Stimulated activated CD8-positive, alpha-beta memory T cell treated with anti-CD3 and anti-CD28 coated beads, Interleukin-2, amount 100 ng/mL, for 1 hour (primary cell): ENCODE measurements around the gene BTBD2.

Experiments
- DNase-seq, 2 donors: peaks; one replicate each; pipeline ENCODE4 v3.0.0-alpha.2; 2020; ENCODE audit warnings: low read depth in 2 of 2

BTBD2 gene

DNA sequence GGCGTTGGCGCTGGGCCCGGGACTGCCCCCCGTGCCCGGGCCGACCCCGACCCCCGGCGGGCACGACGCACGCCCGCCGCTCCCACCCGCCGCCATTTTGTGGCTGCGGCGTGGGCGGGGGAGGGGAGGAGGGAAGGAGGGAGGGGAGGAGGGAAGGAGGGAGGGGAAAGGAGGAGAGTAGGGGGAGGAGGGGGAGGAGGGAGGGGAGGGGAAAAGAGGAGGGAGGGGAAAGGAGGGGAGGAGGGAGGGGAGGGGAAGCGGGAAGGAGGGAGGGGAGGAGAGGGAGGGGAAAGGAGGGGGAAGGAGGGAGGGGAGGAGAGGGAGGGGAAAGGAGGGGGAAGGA, at the start of gene BTBD2:
Gene BTBD2 (minus strand): TSS at position 107 of the 343 bp plus-strand sequence. CDS start 11 bp downstream, at position 96.
- peak in 1 of 2 donors; percentile 41 for DNase-seq

DNA sequence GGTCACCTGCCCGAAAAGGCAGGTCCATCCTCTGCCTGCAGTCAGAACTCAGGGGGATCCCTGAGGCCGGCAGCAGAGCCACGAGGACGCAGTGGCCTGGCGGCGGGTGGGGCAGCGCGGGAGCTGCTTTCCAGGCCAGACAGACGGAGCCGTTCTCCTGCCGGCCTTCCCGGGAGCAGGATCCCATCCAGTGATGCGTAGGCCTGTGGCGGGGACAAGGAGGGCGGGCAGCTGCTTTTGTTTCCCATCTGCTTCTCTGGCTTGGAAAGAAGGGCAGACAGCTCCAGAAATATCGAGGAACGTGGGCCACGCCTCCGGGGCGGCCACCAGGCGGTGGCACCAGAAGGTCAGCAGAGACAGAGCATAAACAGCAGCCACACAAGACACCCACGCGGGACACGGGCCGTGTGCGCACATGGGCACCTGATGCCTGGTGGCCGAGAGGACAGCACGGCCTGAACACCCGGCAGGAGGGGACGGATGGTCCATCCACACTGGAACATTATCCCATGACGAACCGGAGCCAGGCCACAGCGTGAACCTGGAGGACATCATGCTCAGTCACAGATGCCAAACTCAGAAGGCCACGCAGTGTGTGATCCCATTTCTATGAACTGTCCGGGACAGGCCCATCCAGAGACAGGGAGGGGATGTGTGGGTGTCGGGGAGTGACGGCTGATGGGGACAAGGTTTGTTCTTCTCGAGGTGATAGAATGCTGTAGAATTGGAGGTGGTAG, 49.4 kb upstream of the BTBD2 start:
- no peak for DNase-seq

DNA sequence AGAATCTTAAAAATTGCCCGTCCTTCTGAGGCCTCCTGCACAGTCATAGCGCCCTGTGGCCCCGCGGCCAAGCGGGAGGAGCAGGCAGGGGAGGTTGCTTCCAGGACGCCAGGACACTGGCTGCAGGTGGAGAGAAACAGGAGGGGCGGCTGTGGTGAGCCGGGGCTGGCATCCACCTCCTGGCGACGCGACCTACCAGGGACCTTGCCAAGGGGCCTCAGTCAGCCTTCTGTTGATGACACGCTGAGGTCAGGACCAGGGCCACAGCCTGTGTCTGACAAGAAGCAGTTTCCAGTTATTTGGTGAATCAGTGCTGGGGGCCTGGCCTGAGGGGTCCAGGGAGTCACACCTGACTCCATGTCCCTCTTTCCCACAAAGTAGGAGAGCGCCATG, 48.9 kb upstream of the BTBD2 start:
- DNase-seq: no peak

DNA sequence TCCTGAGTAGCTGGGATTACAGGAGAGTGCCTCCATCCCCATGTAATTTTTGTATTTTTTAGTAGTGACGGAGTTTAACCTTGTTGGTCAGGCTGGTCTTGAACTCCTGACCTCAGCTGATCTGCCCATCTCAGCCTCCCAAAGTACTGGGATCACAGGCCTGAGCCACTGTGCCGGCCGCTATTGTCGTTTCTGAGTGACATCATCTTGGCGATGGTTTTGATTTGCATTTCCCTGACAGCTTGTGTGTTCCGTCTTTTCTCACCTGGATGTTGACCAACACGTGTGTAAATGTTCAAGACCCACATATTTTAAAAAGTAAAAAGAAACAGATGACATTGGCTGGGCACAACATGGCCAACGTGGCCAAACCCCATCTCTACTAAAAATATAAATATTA, 48.3 kb upstream of the BTBD2 start:
- no peak for DNase-seq

DNA sequence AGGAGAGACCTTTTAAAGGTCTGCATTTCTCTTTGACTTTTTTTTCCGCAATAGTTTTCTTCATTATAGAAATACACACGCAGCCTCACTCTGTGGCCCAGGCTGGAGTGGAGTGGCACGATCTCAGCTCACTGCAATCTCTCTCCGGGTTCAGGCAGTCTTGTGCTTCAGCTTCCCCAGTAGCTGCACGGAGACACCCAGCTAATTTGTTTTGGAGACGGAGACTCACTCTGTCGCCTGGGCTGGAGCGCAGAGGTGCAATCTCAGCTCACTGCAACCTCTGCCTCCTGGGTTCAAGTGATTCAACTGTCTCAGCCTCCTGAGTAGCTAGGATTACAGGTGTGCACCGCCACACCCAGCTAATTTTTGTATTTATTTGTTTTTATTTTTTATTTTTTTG, 47.3 kb upstream of the BTBD2 start:
- no peak for DNase-seq

DNA sequence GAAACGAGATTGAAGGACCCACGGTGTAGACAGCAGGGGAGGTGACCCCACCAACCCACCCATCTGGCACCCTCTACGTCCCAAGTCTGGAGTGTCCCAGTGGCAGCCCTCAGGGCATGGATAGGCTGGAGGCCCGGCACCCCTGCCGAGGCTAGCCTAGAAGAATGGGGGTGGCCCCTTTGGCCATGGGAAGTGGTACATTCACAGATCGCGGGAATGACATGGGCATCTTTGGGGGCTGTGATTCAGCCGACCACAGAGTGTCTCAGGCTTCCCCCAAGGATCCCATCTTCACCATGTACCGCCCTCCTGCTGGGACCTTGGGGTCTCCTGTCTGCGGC, 46.8 kb upstream of the BTBD2 start:
- DNase-seq: no peak

DNA sequence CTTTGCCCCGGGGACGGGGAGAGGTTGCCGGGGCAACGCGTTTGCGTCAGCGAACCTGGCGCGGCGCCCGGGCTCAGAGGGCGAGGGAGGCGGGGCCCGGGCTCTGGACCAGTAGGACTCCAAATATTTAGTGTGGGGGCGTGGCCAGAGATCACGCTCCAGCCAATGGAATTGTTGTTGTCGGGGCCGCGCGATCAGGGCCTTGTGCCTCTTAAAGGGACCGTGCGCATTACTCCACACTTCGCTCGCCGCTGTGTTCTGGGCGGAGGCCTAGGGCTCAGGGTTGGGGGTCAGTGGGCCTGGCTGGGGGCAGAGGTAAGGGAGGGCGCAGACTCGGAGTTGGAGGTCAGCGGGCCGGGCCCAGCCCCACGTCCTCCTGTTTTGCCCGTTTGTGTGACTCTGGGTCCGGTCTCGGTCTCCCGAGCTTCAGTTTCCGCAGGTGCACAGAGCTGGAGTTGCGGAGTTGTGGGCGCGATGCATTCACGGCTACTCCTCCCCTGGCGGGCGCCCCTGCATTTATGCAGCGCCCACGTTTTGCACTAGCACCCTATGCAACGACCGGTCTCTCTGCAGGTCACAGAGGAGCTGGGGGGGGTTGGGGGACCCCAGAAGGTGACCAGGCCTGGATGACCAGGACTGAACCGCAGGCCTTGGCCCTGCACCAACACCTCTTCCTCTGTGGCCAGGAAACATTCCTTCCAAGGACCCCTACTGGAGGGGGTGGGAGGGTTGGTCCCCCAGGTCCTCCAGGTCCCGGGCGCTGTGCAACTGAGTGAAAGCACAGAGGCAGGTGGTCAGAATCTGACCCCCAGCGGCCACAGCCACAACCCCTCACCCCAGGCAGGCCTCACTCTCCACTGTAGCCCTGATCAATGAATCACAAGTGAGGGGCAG, 46.2 kb upstream of the BTBD2 start:
- peak; percentile 99 to 100 for DNase-seq

DNA sequence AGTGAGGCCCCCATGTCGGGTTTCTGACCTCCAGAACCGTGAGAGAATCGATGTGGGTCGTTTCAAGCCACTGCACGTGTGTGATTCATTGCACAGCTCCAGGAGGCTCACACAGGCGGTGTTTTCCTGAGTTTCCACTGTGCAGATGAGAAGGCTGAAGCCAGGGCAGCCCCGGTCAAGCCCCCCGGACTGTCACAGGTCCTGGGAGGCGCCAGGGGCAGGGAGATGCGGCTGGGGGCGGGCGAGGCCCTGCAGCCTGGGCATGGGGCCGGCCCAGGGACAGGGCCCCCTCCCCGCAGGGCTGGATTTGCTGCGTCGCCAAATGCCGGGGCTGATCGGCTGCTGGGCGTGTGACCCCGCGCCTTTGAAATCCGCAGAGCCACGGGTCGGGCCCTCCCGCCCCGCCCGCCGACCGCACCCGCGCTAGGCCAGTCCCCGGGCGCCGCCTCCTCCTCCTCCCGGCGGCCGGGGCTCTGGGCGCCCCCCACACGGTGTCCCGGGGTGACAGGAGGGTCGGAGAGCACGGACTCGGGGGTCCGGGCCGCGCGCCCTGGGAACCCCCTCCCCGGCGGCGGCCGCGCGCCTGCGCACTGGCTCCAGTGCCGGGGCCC, 45.5 kb upstream of the BTBD2 start:
- DNase-seq: no peak

DNA sequence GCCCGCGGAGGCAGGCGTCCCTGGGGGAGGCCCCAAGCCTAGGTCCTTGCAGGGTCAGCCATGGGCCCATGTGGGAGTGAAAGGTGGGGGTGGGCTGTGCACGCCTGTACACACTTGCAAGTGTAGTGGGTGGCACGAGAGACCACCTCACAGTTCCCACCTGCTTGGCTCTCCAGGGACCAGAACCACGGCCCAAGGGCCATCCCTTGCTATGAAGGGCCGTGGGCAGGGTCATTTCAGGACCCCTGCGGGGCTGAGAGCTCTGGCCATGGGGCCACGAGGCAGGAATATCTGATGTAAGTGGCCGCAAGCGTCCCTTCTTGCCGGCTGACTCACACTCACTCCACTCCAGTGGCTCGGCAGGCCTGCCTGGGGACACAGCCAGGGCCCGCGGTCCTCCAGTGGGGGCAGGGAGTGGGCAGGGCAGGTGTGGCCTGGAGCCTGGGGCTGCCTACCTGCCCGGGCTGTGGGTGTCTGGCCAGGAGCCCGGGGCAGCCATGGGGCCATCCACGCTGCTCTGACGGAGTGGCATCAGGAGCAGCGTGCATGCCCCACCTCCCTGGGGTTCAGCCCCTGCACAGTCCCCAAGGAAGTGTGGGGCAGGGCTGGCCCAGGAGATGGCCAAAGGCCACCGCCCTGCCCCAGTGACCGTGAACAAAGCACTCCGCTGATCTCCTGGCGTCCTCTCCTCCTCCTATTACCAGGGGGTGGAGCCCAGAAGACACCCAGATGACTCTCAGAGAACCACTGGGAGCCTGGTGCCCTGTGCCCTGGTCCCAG, 44.1 kb upstream of the BTBD2 start:
- no peak for DNase-seq

DNA sequence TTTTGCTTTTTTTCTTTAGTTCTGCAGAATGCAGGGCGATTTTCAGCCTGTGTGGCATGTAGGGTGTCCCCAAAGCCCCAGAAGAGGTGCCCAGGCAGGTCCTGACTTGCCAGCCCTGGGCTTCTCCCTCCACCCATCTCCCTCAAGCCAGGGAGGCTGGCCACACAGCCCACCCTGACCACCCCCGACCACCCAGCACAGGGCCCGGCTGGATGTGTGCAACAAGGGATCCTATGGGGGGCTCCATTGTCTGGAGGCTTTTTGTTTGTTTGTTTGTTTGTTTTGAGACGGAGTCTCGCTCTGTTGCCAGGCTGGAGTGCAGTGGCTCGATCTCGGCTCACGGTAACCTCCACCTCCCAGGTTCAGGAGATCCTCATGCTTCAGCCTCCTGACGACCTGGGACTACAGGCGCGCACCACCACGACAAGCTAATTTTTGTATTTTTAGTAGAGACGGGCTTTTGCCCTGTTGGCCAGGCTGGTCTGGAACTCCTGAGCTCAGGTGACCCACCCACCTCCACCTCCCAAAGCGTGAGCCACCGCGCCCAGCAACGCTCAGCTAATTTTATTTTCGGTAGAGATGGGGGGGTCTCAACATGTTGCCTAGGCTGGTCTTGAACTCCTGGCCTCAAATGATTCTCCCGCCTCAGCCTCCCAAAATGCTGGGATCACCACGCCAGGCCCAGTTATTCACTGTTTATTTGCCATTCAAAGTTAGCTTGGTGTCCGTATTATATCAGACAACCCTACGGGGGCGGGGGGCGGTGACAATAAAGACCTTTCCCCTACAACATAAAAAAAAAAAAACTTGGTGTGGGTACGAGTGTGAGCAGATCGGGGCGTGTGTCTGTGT, 43.3 kb upstream of the BTBD2 start:
- no peak for DNase-seq

DNA sequence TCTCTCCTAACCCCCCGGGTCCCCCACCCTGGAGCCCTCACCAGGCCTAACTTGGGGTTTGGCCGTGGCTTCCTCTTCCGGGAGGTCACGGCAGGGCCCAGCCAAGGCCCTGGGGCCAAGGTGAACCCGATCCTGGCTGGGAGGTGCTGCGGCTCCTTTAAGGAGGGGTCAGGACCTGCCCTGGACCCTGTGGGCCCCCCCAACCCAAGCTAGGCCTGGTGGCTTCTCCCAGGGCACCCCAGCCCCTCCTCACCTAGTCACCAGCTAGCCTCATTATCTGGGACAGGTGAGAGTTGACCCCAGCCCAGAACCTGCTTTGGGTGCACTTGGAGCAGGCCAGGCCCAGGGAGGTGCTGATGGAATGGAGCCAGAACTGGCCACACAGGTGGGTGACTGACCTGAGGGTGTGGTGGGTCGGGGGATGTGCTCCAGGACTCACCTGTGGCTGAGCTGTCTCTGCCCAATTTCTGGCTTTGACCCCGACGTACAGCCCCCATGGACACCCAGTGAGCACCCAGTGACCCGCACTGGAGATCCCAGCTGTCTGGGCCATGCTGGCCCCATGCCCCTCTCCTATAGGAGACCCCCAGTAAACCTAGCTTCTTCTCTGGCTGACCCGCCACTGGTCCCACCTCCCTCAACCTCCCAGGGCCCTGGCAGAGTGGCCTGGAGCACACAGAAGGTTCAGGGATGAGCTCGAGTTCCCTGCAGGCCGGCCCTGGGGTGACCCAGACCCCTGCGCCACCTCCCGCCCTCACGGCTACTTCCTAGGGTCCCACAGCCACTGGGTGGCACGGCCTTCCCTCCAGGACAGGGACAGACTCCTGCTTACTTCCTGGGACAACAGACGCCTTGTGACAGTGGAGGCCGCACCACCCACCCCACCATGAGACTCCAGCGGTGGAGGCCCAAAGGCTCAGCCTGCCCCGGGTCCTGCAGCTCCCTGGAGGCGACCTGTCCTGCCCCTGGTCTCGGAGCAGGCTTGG, 42.3 kb upstream of the BTBD2 start:
- DNase-seq: no peak

DNA sequence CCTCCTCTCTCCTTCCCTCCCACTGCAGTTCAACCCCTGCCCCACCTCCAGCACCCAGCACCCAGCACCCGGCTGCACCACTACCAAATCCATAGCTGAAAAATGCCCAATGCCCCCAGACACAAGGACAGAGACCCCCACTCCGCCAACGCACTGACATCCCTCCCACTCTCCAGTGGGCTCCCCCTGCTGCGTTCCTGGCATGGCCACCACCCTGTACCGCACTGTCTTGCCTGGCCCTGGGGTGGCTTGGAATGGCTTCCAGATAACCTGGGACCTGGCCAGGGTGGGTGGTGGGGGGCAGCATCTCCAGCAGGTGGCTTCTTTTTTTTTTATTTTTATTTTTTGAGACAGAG, 41.3 kb upstream of the BTBD2 start:
- DNase-seq: no peak

DNA sequence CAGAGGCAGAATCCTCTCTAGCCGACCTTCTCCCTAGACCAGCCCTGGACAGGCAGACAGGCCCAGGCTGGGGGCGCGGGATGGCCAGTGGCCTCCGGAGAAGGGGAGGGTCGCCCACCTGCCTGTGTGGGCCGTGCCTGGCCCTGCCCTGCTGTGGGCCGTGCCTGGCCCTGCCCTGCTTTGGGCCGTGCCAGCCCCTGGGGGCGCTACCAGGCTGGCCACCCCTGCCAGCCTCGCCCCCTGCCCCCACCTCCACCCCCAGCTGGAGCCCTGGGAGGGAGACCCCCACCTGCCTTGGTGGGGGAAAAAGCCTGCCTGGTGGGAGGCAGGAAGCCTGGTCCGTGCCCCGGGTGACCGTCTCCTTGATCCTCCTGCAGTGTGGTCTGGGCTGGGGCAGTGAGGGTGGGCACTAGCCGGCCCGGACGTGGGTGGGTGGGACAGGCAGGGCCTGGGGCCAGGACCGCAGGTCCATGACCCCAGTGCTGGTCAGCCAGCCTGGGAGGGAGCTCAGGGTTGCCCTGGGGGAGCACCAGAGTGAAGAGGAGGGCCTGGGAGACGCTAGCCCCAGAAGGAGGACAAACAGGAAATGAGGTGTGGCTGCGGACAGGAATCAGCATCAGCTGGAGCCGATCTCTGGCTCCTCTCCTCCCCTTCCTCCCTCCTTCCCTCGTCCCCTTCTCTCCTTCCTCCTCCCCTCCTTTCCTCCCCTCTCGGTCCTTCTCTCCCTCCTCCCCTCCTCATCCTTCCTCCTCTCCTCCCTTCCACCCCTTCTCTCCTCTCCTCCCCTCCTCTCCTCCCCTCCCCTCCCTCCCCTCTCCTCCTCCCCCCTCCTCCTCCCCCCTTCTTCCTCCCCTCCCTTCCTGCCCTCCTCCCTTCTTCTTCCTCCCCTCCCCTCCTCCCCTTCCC, 40.7 kb upstream of the BTBD2 start:
- DNase-seq: no peak

DNA sequence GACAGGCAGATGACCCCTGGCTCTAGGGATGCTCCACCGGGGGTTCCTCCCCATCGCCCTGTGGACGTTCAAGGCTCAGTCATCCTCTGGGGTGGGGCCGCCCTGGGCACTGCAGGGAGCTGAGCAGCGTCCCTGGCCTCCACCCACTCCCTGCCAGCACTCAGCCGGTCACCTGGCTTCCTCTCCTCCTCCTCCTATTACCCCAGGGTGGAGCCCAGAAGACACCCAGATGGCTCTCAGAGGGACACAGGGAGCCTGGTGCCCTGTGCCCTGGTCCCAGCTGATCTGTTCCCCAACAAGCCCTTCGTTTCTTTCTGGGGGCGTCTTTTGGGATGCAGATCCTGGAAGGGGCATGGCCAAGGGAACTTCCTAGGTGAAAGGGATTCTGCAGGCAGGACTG, 39.2 kb upstream of the BTBD2 start:
- no peak for DNase-seq

DNA sequence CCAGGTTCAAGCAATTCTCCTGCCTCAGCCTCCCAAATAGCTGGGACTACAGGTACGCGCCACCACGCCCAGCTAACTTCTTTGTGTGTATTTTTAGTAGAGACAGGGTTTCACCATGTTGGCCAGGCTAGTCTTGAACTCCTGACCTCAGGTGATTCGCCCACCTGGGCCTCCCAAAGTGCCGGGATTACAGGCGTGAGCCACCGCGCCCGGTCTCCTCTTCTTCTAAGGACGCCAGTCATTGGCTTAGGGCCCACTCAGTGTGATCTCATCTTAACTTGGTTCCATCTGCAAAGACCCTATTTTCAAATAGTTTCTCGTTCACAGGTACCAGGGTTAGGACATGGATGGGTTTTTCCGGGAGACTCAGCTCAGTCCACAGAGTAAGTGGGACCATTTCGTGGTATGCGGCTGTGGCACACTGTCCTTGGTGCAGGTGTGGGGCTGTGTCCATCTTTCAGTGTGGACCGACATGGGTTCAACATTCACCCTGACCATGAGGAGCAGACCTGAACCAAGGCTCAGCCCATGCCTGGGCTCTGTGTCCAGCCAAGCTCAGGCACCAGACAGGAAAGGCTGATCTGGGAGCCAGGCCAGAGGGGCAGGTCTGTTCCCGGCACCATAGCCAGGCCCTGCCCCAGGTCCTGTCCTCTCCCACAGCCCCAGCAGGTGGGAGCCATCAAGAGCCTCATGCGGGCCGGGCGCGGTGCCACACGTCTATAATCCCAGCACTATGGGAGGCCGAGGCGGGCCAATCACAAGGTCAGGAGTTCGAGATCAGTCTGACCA, 38.3 kb upstream of the BTBD2 start:
- no peak for DNase-seq

DNA sequence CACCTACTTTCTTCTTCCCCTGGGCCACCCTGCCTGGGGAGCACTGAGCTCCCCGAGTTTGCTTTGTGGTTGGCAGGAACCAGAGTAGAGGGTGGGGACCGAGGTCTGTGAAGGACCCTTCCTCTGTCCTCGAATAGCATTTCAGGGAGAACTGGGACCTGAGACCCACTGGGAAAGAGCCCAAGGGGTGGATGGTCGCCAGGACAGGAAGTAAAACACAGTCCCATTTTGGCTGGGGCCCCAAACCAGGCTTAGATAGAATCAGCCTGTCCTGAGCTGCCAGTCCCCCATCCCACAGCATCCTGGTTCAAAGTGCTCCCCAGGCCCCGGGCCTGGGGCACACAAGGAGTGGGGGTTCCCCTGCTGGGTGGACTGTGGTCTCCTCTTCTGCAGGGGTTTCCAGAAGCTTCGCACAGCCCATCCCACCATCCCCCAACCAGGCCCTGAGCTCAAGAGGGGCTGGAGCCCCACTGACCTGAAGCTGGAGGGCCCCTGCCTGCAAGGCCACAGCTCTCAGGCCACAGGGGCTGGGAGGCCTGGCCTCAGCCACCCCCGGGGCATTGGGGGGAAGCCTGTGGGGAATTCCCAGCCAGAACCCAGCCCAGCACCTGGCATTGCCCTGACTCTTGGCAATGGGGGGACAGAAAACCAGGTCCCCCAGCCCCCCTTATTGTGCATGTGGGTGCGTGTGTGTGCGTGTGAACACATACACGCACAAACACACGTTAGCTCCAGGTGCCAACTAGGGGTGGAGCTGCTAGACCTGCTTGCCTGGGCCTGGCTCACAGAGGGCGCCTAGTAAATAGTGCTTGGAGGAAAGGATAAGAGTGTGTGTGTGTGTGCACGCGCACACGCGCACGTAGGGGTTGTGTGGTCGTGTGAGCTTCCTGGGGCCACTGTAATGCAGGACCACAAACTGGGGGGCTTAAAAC, 36.5 kb upstream of the BTBD2 start:
- DNase-seq: no peak
